ENCODE measurements around the gene ACACB.
"Not testable (repeated sequence)": the region's sequence is repeated elsewhere in the genome, so short reads cannot be mapped to it uniquely, and the experiment has no call there.

The ACACB gene

GRCh38 chr12:109165599-109165998 is 49.2 kb downstream of the ACACB start:
- no peak for DNase-seq (ENCODE audit: low read depth, low spot score)
- in situ Hi-C loops (cut with HindIII; ENCODE audit: low sequenced_read_pairs), result no loop called here
- no peak for TF ChIP-seq CTCF (IDR thresholded peaks at IDR 0.05; ENCODE audit: low read depth, low read length)
- no peak overlapping the region for H3K4me3 ChIP-seq (ENCODE audit: low read depth, low read length)

- TF ChIP-seq CTCF (IDR thresholded peaks at IDR 0.05; ENCODE audit: low read depth, low read length), result no peak
- no peak overlapping the region for H3K4me3 ChIP-seq (ENCODE audit: low read depth, low read length)
- no peak for DNase-seq (ENCODE audit: low read depth, low spot score)
- in situ Hi-C loops (cut with HindIII; ENCODE audit: low sequenced_read_pairs), result no loop called here
Measured at GRCh38 chr12:109166371-109166770, 50.0 kb downstream of the ACACB start.

GRCh38 chr12:109167781-109168180 is 51.4 kb downstream of the ACACB start:
- DNase-seq (ENCODE audit: low read depth, low spot score), result no peak
- TF ChIP-seq CTCF (IDR thresholded peaks at IDR 0.05; ENCODE audit: low read depth, low read length), result no peak
- in situ Hi-C loops (cut with HindIII; ENCODE audit: low sequenced_read_pairs), result no loop called here
- no peak overlapping the region for H3K4me3 ChIP-seq (ENCODE audit: low read depth, low read length)

- H3K4me3 ChIP-seq (ENCODE audit: low read depth, low read length), result no peak overlapping the region
- in situ Hi-C loops (cut with HindIII; ENCODE audit: low sequenced_read_pairs), result no loop called here
- no peak for DNase-seq (ENCODE audit: low read depth, low spot score)
- no peak for TF ChIP-seq CTCF (IDR thresholded peaks at IDR 0.05; ENCODE audit: low read depth, low read length)
Measured at GRCh38 chr12:109169262-109169661, 52.9 kb downstream of the ACACB start.

GRCh38 chr12:109169686-109170085 is 53.3 kb downstream of the ACACB start:
- TF ChIP-seq CTCF (IDR thresholded peaks at IDR 0.05; ENCODE audit: low read depth, low read length), result no peak
- in situ Hi-C loops (cut with HindIII; ENCODE audit: low sequenced_read_pairs), result no loop called here
- DNase-seq (ENCODE audit: low read depth, low spot score), result no peak
- no peak overlapping the region for H3K4me3 ChIP-seq (ENCODE audit: low read depth, low read length)

GRCh38 chr12:109170324-109170723 is 53.9 kb downstream of the ACACB start:
- in situ Hi-C loops (cut with HindIII; ENCODE audit: low sequenced_read_pairs), result no loop called here

GRCh38 chr12:109172787-109173186 is 56.4 kb downstream of the ACACB start:
- H3K4me3 ChIP-seq (ENCODE audit: low read depth, low read length); in situ Hi-C loops (cut with HindIII; ENCODE audit: low sequenced_read_pairs); DNase-seq (ENCODE audit: low read depth, low spot score): not testable (repeated sequence)

More at GRCh38 chr12:109170324-109170723, 53.9 kb downstream of the ACACB start:
- no peak for TF ChIP-seq CTCF (IDR thresholded peaks at IDR 0.05; ENCODE audit: low read depth, low read length)
- DNase-seq (ENCODE audit: low read depth, low spot score), result no peak
- H3K4me3 ChIP-seq (ENCODE audit: low read depth, low read length), result no peak overlapping the region
